Cardiac septum (tissue), 1 donor: ENCODE data around the gene PRDX5. TPM values are rescaled to one million over a fixed set of nuclear protein-coding genes. Genes with fewer than 3 reads are reported as not detected.

Source experiments
- DNase-seq: peaks from one replicate; pipeline ENCODE4 v3.0.0-alpha.2; 2020; ENCODE audit warnings: low spot score
- intact Hi-C: fragments of 100-400 bp; cut with DNase I; formaldehyde crosslinking; loops from one replicate; pipeline ENCODE4 v1.14.0; 2022
- total RNA-seq: library from RNA; stranded (reverse); fragmentation: NEBNext Ultra II Directional; extraction: Animal tissue kit (Norgen Biotek cat#: 25700); gene quantifications from one replicate; pipeline ENCODE4 v1.2.1, GENCODE V29; 2021
- donor health status: DM: no; HTN: no; CAD: no.

Gene PRDX5
- total RNA-seq, 1 donor from 2014 or later, result 208 TPM

DNA sequence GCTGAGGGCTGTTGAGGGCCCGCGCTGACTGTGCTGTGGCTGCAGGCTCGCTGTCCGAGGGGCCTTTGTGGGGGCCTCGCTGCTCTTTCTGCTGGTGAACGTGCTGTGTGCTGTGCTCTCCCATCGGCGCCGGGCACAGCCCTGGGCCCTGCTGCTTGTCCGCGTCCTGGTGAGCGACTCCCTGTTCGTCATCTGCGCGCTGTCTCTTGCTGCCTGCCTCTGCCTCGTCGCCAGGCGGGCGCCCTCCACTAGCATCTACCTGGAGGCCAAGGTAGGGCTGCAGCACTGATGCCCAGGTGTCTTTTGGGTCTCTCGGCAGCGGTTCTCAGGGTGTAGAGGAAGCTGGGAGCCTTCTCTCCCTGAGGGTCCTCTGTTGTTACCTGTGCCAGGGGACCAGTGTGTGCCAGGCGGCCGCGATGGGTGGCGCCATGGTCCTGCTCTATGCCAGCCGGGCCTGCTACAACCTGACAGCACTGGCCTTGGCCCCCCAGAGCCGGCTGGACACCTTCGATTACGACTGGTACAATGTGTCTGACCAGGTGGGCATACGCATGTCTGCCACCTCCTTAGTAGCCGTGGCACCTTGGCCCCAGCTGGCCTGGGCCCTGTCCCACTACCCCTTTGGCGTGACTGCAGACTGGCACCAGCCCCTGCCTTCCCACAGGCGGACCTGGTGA is 30.1 kb upstream of the PRDX5 start:
- DNase-seq, result no peak
- intact Hi-C loops, result no loop called here

- intact Hi-C loops, result no loop called here
- no peak for DNase-seq
These were observed 29.6 kb upstream of the PRDX5 start for GRCh38 chr11:64288353-64288750.

DNA sequence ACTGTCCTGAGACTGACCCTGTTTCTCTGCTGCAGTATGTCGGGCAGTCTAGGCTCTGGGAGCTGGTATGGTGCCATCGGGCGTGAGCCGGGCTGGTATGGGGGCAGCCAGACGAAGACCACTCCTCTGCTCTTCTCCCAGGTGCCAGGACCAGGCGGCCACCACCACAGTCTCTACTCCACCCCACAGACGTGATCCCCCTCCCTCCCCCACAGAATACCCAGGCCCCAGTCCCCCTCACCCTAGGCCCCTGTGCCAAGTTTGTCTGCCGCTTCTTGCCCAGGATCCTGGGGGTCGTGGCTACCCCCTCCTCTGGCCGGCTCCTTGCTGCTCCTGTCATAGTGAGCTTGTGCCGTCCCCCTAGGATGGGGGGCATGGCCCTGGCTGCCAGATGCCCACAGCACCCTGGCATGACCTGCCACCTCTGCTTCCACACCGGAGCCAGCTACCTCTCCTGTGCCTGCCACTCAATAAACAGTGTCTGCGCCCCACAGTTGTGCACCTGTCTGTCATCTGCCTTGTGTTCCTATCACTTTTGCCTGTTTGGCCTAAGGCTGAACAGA is 28.8 kb upstream of the PRDX5 start:
- intact Hi-C loops, result no loop called here
- DNase-seq, result no peak

DNA sequence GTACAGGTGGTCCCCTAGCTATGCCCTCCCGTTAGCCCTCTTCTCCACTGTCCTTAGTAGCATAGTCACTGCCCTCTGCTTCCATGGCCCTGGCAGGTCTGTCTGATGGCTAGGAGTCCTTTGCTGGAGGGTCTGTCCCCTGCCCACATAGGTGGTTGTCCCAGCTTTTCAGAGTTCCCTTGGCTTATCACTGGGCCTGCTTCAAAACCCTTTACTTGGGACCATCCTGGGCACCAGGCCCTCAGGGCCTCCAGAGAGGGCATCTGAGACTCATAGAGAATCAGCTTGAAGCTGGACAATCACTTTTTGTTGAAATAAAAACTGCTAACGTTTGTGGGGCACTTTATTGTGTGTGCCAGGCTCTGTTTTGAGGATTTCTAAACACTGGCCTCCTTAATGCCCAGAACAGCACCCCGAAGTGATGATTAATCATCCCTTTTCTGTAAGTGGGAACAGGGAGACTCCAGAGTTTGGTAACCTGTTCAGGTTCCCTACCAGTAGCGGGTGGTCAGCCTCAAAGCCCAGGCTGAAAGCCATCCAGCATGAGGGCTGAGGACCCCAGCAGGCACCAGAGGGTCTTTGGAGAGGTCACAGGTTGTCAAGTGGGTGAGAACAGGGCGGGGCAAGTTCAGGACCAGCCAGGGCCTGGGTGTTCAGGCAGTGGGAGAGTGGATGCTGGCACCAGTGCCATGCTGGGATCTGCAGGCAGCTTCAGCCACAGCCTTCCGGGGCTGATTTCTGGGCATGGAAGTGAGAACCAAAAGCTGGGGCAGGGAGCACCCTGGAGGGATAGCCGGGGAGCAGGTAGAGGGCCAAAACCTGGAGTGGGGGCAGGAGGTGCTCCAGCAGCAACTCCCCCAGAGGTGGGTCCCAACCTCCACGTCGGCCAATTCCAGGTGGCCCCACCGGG is 27.3 kb upstream of the PRDX5 start:
- no peak for DNase-seq
- intact Hi-C loops, result no loop called here

DNA sequence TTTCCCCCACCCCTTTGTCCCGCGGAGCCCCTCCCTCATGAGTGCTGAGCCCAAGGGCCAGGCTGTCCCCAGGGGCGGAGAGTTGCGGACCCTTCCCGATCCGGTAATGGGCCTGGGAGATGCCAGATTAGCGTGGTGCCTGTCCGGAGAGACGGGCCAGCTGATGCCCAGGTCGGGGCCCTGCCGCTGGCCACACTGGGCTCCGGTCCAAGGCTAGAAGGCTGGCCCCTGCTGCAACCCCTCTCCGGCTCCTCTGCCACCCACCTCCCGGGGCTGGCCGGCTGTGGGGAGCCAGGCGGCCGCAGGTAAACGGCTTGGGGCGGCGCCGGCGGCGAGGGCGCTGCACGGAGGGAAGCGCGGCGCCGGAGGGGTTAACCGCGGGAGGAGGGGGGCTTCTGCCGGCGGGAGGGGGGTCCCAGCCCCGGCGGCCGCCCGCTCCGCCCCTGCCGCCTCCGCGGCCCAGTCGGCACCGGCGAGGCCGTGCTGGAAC is 26.6 kb upstream of the PRDX5 start, which contains the start of gene KCNK4:
Gene KCNK4 (plus strand): TSS at position 41 of the 490 bp plus-strand sequence. CDS start 1,717 bp downstream, outside the sequence.
- no peak for DNase-seq
- intact Hi-C loops, result no loop called here

DNA sequence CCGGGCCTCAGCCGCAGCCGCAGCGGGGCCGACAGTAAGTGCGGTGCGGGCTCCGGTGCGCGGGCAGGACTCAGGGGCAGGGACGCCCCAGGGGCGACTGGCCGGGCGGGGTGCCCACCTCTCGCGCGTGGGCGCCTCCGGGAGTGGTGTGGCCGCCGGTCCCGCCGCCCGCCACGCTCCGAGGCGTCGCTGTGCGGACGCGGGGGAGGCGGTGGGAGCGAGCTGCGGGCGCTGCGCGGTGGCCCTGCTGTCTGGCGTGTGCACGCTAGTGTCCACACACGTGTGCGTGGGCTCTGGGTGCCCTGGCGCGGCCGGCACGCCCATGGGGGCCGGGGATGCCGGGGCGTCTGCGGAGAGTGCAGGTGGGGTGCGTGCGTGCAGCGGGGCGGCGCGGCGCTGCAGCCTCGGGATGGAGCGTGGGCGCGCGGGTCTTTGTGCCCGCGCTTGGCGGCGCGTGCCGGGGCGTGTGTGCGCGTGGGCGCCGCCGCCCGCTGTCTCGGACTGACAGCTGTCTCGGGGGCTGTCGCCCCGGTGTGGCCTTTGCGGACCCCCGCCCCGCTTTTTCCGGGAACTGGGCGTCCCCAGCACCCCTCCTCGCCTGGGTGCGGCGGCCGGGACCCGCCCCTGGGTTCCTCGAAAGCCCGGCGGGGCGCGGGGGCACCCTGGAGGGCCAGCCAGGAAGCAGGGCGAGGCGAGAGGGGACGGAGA is 26.0 kb upstream of the PRDX5 start:
- DNase-seq, result no peak
- intact Hi-C loops, result no loop called here

DNA sequence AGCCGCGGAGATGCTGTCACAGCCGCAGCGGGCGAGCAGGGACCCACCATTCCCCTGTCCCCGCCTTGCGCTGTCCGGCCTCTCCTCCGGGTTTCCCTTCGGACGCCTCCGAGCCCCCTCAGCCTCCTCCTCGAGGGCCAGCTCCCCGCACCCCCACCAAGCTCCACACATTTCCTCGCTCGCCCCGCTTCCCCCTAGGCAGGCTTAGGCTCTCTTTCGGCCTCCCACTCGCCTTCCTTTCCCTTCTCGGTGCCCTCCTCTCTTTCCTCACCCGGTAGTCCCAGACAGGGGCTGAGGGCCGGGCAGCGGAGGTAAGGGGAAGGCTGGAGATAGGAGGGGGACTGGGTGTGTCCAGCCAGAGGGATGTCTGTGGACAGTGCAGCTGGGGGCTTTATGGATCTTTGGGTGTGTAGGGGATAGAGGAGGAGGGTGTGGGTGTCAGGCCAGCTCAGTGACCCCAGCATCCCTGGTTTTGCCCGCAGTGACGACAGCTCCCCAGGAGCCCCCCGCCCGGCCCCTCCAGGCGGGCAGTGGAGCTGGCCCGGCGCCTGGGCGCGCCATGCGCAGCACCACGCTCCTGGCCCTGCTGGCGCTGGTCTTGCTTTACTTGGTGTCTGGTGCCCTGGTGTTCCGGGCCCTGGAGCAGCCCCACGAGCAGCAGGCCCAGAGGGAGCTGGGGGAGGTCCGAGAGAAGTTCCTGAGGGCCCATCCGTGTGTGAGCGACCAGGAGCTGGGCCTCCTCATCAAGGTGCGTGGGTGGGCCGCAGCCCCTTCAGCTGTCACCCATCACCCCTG is 25.3 kb upstream of the PRDX5 start:
- intact Hi-C loops, result no loop called here
- no peak for DNase-seq

DNA sequence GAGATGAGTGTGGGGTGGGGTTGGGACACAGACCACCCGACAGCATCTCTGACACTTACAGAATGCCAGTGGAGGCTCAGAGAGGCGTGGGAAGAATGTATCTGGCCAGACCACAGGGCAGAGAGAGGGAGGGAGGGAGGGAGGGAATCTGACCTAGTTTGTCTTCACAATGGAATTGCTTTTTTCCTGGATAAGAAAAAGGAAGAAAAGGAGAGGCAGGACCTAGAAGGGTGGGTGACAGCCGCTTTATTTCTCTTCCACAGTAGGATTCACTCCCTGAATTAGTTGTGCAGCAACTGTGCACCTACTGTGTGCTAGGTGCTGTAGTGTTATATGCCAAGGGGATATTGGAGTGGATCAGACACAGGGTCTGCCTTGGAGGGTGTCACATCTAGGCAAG is 23.1 kb upstream of the PRDX5 start:
- DNase-seq, result no peak
- intact Hi-C loops, result no loop called here

- DNase-seq, result no peak
These were observed 22.2 kb upstream of the PRDX5 start for GRCh38 chr11:64295760-64296159.

DNA sequence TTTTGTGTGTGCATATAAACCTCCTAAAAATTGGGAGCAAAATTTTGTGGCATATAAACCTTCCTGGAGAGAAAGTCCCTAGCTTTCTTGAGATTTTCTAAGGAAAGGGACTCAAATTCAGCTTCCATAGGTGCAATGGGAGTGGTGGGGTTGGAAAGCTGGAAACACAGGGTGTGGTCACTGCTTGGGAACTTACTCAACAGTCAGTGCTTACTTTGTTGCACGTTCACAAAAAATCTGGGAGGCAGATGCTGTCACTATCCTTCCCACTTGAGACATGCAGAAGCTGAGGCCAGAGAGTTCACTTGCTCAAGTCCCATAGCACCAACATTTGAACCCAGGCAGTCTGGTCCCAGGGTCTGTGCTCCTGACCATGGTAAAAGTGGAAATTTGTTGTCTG is 21.7 kb upstream of the PRDX5 start:
- intact Hi-C loops, result no loop called here
- DNase-seq, result no peak

More at GRCh38 chr11:64295760-64296159, 22.2 kb upstream of the PRDX5 start:
- intact Hi-C loops, result no loop called here

DNA sequence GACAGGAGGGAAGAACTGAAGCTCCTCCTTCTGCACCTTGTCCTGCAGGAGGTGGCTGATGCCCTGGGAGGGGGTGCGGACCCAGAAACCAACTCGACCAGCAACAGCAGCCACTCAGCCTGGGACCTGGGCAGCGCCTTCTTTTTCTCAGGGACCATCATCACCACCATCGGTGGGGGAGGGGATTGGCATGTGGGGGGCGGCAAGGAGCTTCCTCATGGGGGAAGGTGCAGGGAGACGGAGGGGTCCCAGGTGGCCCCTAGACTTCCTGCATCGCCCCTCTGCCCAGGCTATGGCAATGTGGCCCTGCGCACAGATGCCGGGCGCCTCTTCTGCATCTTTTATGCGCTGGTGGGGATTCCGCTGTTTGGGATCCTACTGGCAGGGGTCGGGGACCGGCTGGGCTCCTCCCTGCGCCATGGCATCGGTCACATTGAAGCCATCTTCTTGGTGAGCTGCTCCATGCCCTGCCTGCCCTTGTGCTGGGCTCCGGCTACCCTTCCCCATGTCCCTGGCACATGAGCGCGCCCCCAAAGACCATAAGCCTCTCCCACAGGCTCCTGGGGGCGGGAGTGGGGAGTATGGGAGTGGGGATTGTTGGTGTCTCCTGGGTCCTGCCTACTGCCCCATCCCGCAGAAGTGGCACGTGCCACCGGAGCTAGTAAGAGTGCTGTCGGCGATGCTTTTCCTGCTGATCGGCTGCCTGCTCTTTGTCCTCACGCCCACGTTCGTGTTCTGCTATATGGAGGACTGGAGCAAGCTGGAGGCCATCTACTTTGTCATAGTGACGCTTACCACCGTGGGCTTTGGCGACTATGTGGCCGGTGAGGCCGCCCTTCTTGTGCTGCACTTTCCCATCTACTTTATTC is 20.9 kb upstream of the PRDX5 start:
- no peak for DNase-seq
- intact Hi-C loops, result no loop called here

DNA sequence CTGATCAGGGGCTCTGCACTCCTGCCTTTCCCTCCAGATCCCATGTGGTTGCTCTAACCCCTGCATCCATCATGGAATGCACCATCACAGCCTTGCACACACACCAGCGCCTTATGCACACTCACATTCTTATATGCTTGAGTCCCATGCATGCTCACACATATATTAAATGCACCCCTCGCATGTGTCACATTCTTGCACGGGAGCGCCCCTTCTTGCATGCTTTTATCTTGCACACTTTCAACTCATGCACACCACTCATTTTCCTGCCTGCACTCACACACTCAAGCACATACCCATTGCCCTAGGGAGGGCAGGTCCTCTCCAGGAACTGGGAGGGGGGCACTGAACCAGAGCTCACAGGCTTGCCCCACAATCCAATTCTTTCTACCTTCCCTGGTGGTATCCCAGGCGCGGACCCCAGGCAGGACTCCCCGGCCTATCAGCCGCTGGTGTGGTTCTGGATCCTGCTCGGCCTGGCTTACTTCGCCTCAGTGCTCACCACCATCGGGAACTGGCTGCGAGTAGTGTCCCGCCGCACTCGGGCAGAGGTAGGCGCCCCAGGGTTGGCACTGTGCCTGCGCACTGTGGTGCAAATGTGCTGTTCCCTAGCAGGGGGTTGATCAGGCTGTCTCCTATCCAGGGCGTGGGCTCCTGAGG is 20.1 kb upstream of the PRDX5 start:
- DNase-seq, result no peak
- intact Hi-C loops, result no loop called here

GRCh38 chr11:64298966-64299846 is 18.7 kb upstream of the PRDX5 start:
- intact Hi-C loops, result no loop called here
- no peak for DNase-seq

- intact Hi-C loops, result loop anchor here (2.0 to 5.0 kb wide), 3 partner anchors 33 to 95 kb away; partner anchors contain the start of gene PLCB3
- DNase-seq, result no peak
These were observed 17.9 kb upstream of the PRDX5 start, which contains the start of gene CATSPERZ for GRCh38 chr11:64299847-64300648. Gene CATSPERZ (plus strand): TSS chr11:64300358. CDS start chr11:64300411, 53 bp downstream.
